IMR-90 (cell line): ENCODE results near the gene PLXNA3.

Experiments
- BHLHE40 ChIP-seq: fragments of 150-350 bp; IDR thresholded peaks from 2 replicates; pipeline ENCODE4 v1.6.1; 2016; ENCODE audit warnings: mild to moderate bottlenecking, low read depth, low read length
- CTCF ChIP-seq: conservative IDR thresholded peaks from 2 replicates; pipeline ENCODE4 v1.5.1; 2012; ENCODE audit warnings: mild to moderate bottlenecking, low read depth, low read length, improper control_type of control experiment
- FOS ChIP-seq: fragments of 150-350 bp; IDR thresholded peaks from 2 replicates; pipeline ENCODE4 v1.6.1; 2016; ENCODE audit warnings: low read depth, low read length
- MAZ ChIP-seq: IDR thresholded peaks from 2 replicates; pipeline ENCODE4 v1.6.1; 2012; ENCODE audit warnings: low read depth, mild to moderate bottlenecking, low read length, improper control_type of control experiment, moderate library complexity, borderline replicate concordance
- POLR2A ChIP-seq: IDR thresholded peaks from 2 replicates; pipeline ENCODE4 v1.6.1; 2012; ENCODE audit warnings: mild to moderate bottlenecking, low read depth, low read length
- RFX5 ChIP-seq: IDR thresholded peaks from 2 replicates; pipeline ENCODE4 v1.8.0; 2012; ENCODE audit warnings: low read depth, mild to moderate bottlenecking, low read length, moderate library complexity
- TF ChIP-seq, protein P1 (sequence below): fragments of 150-350 bp; IDR thresholded peaks from 2 replicates; pipeline ENCODE4 v1.6.1; 2017; ENCODE audit warnings: mild to moderate bottlenecking, antibody characterized with exemption, low read length, low read depth

DNA sequence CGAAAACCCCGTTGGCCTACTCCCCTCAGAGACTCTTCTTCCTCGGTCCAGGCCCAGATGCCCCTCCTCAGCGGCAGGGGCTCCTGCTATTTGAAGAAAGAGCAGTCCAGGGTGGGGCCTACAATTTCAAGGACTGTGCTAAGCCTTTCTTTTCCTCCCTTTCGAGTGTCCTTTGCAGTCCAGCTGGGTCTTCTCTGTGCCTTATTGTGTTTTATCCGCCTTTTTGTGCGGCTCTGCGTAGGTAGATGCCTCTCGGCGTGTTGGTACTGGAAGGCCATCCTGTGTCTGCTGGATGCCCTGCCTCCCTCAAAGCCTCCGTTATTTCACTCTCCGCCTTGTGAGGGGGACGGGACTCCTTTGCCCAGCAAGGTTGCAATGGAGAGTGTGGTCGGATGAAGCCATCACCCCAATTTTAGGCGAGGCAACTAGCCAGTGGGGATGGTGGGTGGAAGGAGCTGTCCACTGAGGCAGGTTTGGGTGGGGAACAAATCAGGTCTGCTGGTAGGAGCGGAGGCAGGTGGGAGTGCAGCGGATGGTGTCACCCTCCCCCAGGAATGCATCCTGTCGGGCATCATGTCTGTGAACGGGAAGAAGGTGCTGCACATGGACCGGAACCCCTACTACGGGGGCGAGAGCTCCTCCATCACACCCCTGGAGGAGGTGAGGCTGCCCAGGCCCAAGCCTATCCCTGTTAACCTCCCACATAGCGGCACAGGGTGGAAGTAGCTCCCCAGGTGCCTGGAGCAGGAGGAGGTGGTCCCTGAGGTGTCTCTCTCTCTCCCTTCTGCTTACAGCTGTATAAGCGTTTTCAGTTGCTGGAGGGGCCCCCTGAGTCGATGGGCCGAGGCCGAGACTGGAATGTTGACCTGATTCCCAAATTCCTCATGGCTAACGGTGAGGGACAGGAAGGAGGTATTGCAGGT, 19.8 kb upstream of the PLXNA3 start:
- TF ChIP-seq FOS, result no peak
- TF ChIP-seq CTCF, result no peak
- no peak for TF ChIP-seq BHLHE40
- TF ChIP-seq POLR2A, result no peak
- TF ChIP-seq, protein P1, sequence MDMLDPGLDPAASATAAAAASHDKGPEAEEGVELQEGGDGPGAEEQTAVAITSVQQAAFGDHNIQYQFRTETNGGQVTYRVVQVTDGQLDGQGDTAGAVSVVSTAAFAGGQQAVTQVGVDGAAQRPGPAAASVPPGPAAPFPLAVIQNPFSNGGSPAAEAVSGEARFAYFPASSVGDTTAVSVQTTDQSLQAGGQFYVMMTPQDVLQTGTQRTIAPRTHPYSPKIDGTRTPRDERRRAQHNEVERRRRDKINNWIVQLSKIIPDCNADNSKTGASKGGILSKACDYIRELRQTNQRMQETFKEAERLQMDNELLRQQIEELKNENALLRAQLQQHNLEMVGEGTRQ, result no peak
- TF ChIP-seq MAZ, result no peak
- TF ChIP-seq RFX5, result no peak
